HG03378 (cell line): ENCODE data around the gene CEP104.

Experiments used
- ATAC-seq: cut with Tn5 transposase; IDR thresholded peaks from one replicate; pipeline ENCODE4 v1.9.1; 2021; ENCODE audit warnings: mild to moderate bottlenecking, moderate library complexity; ENCODE audit not compliant: unreplicated experiment

CEP104 gene

GRCh38 chr1:3779912-3780416 lies 77.0 kb downstream of the CEP104 start:
- no peak for ATAC-seq

GRCh38 chr1:3779265-3779911 lies 77.6 kb downstream of the CEP104 start:
- no peak for ATAC-seq

- ATAC-seq, result no peak
These were observed 78.3 kb downstream of the CEP104 start for GRCh38 chr1:3778590-3779264.

- ATAC-seq, result no peak
These were observed 79.1 kb downstream of the CEP104 start for GRCh38 chr1:3777647-3778589.

- no peak for ATAC-seq
These were observed 79.9 kb downstream of the CEP104 start for GRCh38 chr1:3777078-3777547.

- no peak for ATAC-seq
These were observed 80.6 kb downstream of the CEP104 start for GRCh38 chr1:3776231-3776961.

- ATAC-seq, result no peak
These were observed 81.4 kb downstream of the CEP104 start for GRCh38 chr1:3775490-3776230.

- ATAC-seq, result no peak
These were observed 82.0 kb downstream of the CEP104 start for GRCh38 chr1:3774946-3775489.

- ATAC-seq, result no peak
These were observed 82.6 kb downstream of the CEP104 start for GRCh38 chr1:3774276-3774945.

GRCh38 chr1:3773572-3774275 lies 83.3 kb downstream of the CEP104 start:
- no peak for ATAC-seq

GRCh38 chr1:3772715-3773571 lies 84.1 kb downstream of the CEP104 start, which contains the start of gene SMIM1:
Gene SMIM1, plus strand, starts transcription at chr1:3772749. Its CDS starts 2,625 bp downstream, at chr1:3775374.
- no peak for ATAC-seq

- ATAC-seq, result no peak
These were observed 84.8 kb downstream of the CEP104 start for GRCh38 chr1:3772027-3772714.

- ATAC-seq, result no peak
These were observed 85.6 kb downstream of the CEP104 start for GRCh38 chr1:3771108-3772026.

- no peak for ATAC-seq
These were observed 86.8 kb downstream of the CEP104 start for GRCh38 chr1:3770047-3770765.

- ATAC-seq, result no peak
These were observed 88.1 kb downstream of the CEP104 start for GRCh38 chr1:3768811-3769390.
